LoVo (cell line): ENCODE data around the gene SULT2B1.
"Not testable (repeated sequence)": the region's sequence is repeated elsewhere in the genome, so short reads cannot be mapped to it uniquely, and the experiment has no call there.

Experiments used
- DNase-seq: peaks from one replicate; pipeline ENCODE4 v3.0.0-alpha.2; 2016; ENCODE audit warnings: low spot score

Gene SULT2B1

GRCh38 chr19:48618916-48619691 is 67.1 kb downstream of the SULT2B1 start, which contains the start of the genes RPL18 and SPHK2:
Gene RPL18 (minus strand): TSS chr19:48619178. CDS start chr19:48619143, 35 bp downstream.
Gene SPHK2 (plus strand): TSS chr19:48619506. CDS start chr19:48620515, 1,009 bp downstream.
- peak; percentile 99 for DNase-seq

- DNase-seq, result no peak
Observed at GRCh38 chr19:48619692-48620585, 68.0 kb downstream of the SULT2B1 start.

- DNase-seq, result no peak
Observed at GRCh38 chr19:48623556-48624066, 71.6 kb downstream of the SULT2B1 start.

GRCh38 chr19:48624067-48624594 is 72.2 kb downstream of the SULT2B1 start:
- DNase-seq, result no peak

GRCh38 chr19:48624791-48625723 is 73.1 kb downstream of the SULT2B1 start:
- no peak for DNase-seq

- no peak for DNase-seq
Observed at GRCh38 chr19:48625891-48626327, 73.9 kb downstream of the SULT2B1 start.

- DNase-seq, result no peak
Observed at GRCh38 chr19:48627201-48627864, 75.4 kb downstream of the SULT2B1 start.

GRCh38 chr19:48627865-48628314 is 75.9 kb downstream of the SULT2B1 start:
- no peak for DNase-seq

GRCh38 chr19:48628486-48629296 is 76.7 kb downstream of the SULT2B1 start:
- no peak for DNase-seq

GRCh38 chr19:48629297-48629598 is 77.3 kb downstream of the SULT2B1 start:
- DNase-seq, result no peak

GRCh38 chr19:48629599-48630295 is 77.8 kb downstream of the SULT2B1 start:
- no peak for DNase-seq

GRCh38 chr19:48630296-48631063 is 78.5 kb downstream of the SULT2B1 start:
- DNase-seq, result no peak

GRCh38 chr19:48631225-48631624 is 79.3 kb downstream of the SULT2B1 start:
- no peak for DNase-seq

GRCh38 chr19:48632286-48632685 is 80.3 kb downstream of the SULT2B1 start:
- not testable (repeated sequence) for DNase-seq

GRCh38 chr19:48632692-48633147 is 80.7 kb downstream of the SULT2B1 start:
- no peak for DNase-seq

- DNase-seq, result no peak
Observed at GRCh38 chr19:48633148-48634035, 81.4 kb downstream of the SULT2B1 start.

- DNase-seq, result no peak
Observed at GRCh38 chr19:48634036-48634342, 82.0 kb downstream of the SULT2B1 start.
